HL-60 (cell line): Measurements from ENCODE around the gene ABCD3.

Experiments used
- GABPA ChIP-seq: IDR thresholded peaks from 2 replicates; pipeline ENCODE4 v1.6.1; 2012; ENCODE audit warnings: low read depth
- POLR2AphosphoS5 ChIP-seq: IDR thresholded peaks from 2 replicates; pipeline ENCODE4 v1.6.1; 2012; ENCODE audit warnings: low read depth
- REST ChIP-seq: IDR thresholded peaks from 2 replicates; pipeline ENCODE4 v1.6.1; 2012; ENCODE audit warnings: low read depth; ENCODE audit not compliant: insufficient replicate concordance
- TF ChIP-seq, protein P1 (sequence below): IDR thresholded peaks from one replicate; pipeline ENCODE4 v1.5.1; 2011; ENCODE audit warnings: low read length, control low read depth, inconsistent platforms; ENCODE audit not compliant: insufficient read depth

DNA sequence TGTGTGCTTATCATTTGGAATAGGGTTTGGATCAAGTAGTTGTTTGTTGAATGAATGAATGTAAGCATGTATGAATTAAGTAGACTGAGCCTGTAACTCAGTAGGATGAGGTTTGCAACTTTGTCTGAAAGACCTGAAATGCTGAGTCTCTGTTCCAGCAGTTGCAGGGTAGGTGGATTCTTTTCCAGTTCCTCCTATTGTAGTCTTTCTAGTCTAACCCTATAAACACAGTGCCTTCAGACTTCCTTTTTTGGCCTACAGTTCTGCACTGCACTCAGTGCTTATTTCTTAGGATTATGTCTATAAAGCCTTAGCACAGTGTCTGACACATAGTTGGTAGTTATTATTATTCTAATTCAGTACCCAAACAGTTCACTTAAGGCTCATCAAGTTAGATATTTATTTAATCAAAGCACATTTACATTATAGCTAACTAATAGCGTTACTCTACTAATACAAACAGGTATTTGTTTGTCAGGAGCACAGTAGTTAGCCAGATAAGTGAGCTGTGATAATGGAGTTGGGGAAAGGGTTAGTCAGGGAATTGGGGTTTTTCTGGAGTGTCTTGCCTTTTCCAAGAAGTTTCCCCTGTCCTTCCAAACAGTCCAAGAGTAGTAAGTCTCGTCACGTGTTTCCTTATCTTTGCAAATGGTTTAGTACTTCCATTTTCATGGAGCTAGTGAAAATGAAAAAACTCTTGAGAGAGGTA, 45.0 kb downstream of the ABCD3 start:
- TF ChIP-seq, protein P1, sequence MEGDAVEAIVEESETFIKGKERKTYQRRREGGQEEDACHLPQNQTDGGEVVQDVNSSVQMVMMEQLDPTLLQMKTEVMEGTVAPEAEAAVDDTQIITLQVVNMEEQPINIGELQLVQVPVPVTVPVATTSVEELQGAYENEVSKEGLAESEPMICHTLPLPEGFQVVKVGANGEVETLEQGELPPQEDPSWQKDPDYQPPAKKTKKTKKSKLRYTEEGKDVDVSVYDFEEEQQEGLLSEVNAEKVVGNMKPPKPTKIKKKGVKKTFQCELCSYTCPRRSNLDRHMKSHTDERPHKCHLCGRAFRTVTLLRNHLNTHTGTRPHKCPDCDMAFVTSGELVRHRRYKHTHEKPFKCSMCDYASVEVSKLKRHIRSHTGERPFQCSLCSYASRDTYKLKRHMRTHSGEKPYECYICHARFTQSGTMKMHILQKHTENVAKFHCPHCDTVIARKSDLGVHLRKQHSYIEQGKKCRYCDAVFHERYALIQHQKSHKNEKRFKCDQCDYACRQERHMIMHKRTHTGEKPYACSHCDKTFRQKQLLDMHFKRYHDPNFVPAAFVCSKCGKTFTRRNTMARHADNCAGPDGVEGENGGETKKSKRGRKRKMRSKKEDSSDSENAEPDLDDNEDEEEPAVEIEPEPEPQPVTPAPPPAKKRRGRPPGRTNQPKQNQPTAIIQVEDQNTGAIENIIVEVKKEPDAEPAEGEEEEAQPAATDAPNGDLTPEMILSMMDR = no peak
- TF ChIP-seq REST (no peak), GABPA (no peak), POLR2AphosphoS5 (no peak)
